T-helper 2 cell treated with Interferon-gamma antibody and Interleukin-4, amounts not matched to agents 5 μg/mL and 100 μg/mL, for 36 hours (primary cell): ENCODE results near the gene PRKACA.

Experiments used
- DNase-seq: peaks from one replicate; pipeline ENCODE4 v3.0.0; 2021; ENCODE audit warnings: low spot score
- H3K27ac Mint-ChIP-seq: one replicate; pipeline ENCODE4 v1.8.0; 2021; ENCODE audit warnings: mild to moderate bottlenecking, mixed read lengths
- H3K27me3 Mint-ChIP-seq: one replicate; pipeline ENCODE4 v1.8.0; 2021; ENCODE audit warnings: low read depth, mixed read lengths
- H3K36me3 Mint-ChIP-seq: one replicate; pipeline ENCODE4 v1.8.0; 2021; ENCODE audit warnings: low read depth, mixed read lengths
- H3K4me1 Mint-ChIP-seq: one replicate; pipeline ENCODE4 v1.8.0; 2021; ENCODE audit warnings: low read depth, mixed read lengths
- H3K4me3 Mint-ChIP-seq: one replicate; pipeline ENCODE4 v1.8.0; 2022; ENCODE audit warnings: mild to moderate bottlenecking, moderate library complexity, mixed read lengths
- H3K9me3 Mint-ChIP-seq: one replicate; pipeline ENCODE4 v1.8.0; 2021; ENCODE audit warnings: mixed read lengths

Gene PRKACA

GRCh38 chr19:14139944-14140343 lies 22.4 kb upstream of the PRKACA start:
- DNase-seq: no peak
- Mint-ChIP-seq H3K4me3 (no peak overlapping the region), H3K36me3 (peaks cover 13% of the 10 kb centered on the region), H3K27me3 (no peaks in the 10 kb centered on the region), H3K27ac (peak overlapping the region; percentile 58), H3K4me1 (peaks cover 26% of the 10 kb centered on the region), H3K9me3 (no peaks in the 10 kb centered on the region)

- Mint-ChIP-seq H3K4me3 (peak overlapping the region; percentile 67), H3K27ac (peak overlapping the region; percentile 74), H3K27me3 (no peaks in the 10 kb centered on the region), H3K4me1 (peaks cover 33% of the 10 kb centered on the region), H3K36me3 (peaks cover 21% of the 10 kb centered on the region), H3K9me3 (no peaks in the 10 kb centered on the region)
- DNase-seq: no peak
These were observed 21.2 kb upstream of the PRKACA start for GRCh38 chr19:14138576-14139265.

DNA sequence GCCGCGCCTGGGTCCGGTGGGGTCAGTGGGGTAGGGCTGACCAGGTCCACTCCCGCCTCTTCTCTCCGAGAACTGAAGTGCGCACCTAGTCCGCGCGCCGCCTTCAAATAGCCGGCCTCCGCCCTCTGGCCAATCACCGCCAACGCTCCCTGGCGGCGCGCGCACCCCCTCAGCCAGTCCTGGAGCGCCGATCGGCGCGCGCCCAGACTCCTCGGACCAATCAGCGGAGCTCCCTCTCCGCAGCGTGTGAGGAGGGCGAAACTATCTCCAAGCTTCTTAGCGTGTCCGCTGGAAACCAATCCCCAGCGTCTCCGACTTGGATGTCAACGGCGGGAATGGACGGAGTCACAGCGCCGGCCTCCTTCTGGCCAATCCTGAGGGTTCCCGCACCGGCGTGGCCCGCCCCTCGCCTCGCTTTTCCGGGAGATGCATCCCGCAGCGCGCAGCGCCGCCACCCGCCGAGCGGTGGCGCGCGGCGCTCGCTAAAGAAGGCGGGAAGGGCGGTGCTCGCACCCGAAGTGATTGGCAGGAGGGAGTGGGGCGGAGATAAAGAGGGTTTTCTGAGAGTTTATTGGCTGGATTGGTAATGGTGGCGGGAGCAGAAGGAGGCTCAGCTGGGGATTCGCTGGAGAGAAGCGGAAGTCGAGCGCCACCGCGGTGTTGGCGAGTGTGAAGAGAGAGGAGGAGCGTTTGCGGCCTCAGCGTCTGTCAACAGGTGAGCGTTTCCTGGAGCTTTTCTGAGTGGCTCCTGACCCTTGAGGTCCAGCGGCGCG lies 19.1 kb upstream of the PRKACA start, which contains the start of gene ASF1B:
TSS of gene ASF1B (minus strand) at position 81 of the 773 bp plus-strand sequence. CDS start 133 bp downstream, outside the sequence.
- peak within 1 kb of the TSS; percentile 96 for H3K27ac Mint-ChIP-seq
- H3K4me1 Mint-ChIP-seq: peaks cover 27% of the 10 kb centered on the region
- H3K4me3 Mint-ChIP-seq: peak within 1 kb of the TSS; percentile 85
- H3K36me3 Mint-ChIP-seq: peaks cover 32% of the 10 kb centered on the region
- H3K9me3 Mint-ChIP-seq: no peaks in the 10 kb centered on the region
- H3K27me3 Mint-ChIP-seq: no peaks in the 10 kb centered on the region
- peak; percentile 99 for DNase-seq

- H3K4me1 Mint-ChIP-seq: peaks cover 27% of the 10 kb centered on the region
- H3K9me3 Mint-ChIP-seq: no peaks in the 10 kb centered on the region
- peaks cover 33% of the 10 kb centered on the region for H3K36me3 Mint-ChIP-seq
- no peak for DNase-seq
- H3K27ac Mint-ChIP-seq: peak overlapping the region; percentile 96
- H3K4me3 Mint-ChIP-seq: peak overlapping the region; percentile 85
- H3K27me3 Mint-ChIP-seq: no peaks in the 10 kb centered on the region
These were observed 18.5 kb upstream of the PRKACA start for GRCh38 chr19:14135985-14136508.

DNA sequence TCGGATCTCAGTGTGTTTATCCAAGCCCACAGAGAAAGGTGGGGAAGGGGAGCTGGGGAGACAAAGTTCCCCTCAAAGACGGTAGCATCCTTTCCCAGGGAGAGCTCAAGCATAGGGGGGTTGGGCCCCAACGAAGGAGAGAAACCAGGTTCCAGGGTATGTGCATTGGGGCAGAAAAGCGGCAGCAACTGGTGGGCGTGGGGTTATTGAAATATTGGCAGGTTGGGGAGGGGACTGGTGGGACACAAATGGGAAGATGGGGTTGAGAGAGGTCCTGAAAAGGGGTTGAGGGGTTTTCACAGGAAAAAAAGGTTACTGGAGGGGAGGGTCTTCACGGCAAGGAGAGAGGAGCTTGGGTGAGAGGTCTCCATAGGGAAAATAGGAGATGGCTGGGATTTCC lies 17.8 kb upstream of the PRKACA start:
- H3K9me3 Mint-ChIP-seq: no peaks in the 10 kb centered on the region

DNA sequence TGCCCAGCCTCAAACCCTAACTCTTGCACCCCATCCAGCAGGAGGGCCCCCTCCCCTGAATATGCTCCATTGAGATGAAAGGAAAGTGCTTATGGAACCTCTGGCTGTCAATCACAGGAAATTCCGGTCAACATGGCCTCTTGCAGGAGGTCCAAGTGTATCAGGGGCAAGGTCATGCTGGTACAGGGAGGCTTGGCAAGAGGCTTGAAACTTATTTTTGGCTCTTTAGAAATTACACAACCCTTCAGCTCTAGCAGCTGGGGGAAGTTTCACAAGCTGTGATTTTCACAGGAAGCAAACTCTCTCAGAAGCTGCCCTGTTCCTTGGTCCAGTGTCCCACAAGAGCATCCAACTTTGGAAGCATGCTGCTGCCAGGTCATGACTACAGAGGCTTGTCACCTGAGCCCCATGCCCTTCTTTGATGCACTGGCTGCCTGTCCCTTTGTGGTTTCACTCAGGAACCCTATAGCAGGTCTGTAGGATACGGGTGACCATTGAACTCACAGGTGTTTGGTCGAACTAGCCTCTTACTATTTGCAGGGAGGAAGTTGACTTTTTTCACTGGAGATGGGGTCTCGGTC lies 10.5 kb upstream of the PRKACA start:
- H3K4me1 Mint-ChIP-seq: peaks cover 5% of the 10 kb centered on the region

More for the DNA sequence above, 17.8 kb upstream of the PRKACA start:
- H3K4me1 Mint-ChIP-seq: peaks cover 25% of the 10 kb centered on the region
- no peaks in the 10 kb centered on the region for H3K27me3 Mint-ChIP-seq
- no peak for DNase-seq
- H3K27ac Mint-ChIP-seq: peak overlapping the region; percentile 96
- H3K36me3 Mint-ChIP-seq: peaks cover 34% of the 10 kb centered on the region
- H3K4me3 Mint-ChIP-seq: peak overlapping the region; percentile 85

DNA sequence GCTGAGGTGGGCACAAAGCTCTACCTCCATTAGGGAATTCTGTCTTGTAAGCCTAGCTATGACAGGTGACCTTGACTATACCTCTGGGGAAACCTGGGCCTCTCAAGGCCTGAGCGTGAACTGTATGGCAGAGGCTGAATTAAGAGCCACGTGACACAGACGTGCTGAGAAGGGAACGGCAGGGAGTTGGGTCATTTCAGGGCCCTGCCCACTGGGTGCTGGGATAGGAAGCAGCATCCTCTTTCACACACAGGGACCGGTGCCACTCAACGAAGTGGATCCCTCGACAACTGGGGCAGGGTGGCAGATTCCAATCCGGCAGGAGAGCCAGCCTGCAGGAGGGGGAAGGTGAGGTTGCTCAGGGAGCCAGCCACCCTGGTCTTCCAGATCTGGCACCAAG lies 9.6 kb upstream of the PRKACA start:
- Mint-ChIP-seq H3K4me1 (peaks cover 6% of the 10 kb centered on the region), H3K4me3 (no peak overlapping the region), H3K9me3 (no peaks in the 10 kb centered on the region), H3K27ac (no peak overlapping the region), H3K27me3 (no peaks in the 10 kb centered on the region), H3K36me3 (peaks cover 39% of the 10 kb centered on the region)
- no peak for DNase-seq

More for the DNA sequence above, 10.5 kb upstream of the PRKACA start:
- H3K4me3 Mint-ChIP-seq: no peak overlapping the region
- H3K9me3 Mint-ChIP-seq: no peaks in the 10 kb centered on the region
- DNase-seq: no peak
- H3K27me3 Mint-ChIP-seq: no peaks in the 10 kb centered on the region
- peaks cover 35% of the 10 kb centered on the region for H3K36me3 Mint-ChIP-seq
- H3K27ac Mint-ChIP-seq: no peak overlapping the region

- H3K27me3 Mint-ChIP-seq: no peaks in the 10 kb centered on the region
- no peak for DNase-seq
- H3K4me3 Mint-ChIP-seq: no peak overlapping the region
- peaks cover 10% of the 10 kb centered on the region for H3K4me1 Mint-ChIP-seq
- H3K36me3 Mint-ChIP-seq: peaks cover 39% of the 10 kb centered on the region
- no peaks in the 10 kb centered on the region for H3K9me3 Mint-ChIP-seq
- no peak overlapping the region for H3K27ac Mint-ChIP-seq
These were observed 5.4 kb upstream of the PRKACA start for GRCh38 chr19:14122924-14123323.

DNA sequence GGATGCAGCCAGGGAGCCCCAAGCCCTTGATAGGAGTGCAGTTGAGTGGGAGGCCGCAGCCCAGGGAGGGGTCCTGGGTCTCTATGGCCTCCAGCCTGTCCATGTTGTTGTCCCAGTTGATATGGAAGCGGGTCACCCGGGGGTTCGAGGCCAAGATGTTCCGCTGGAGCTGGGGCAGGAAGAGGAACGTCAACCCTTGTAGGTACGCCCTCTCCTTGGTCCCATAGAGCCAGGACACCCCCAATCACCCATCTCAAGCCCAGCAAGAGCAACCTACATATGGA lies 2.9 kb upstream of the PRKACA start:
- H3K4me3 Mint-ChIP-seq: no peak overlapping the region
- H3K27ac Mint-ChIP-seq: no peak overlapping the region
- DNase-seq: no peak
- no peaks in the 10 kb centered on the region for H3K27me3 Mint-ChIP-seq
- peaks cover 30% of the 10 kb centered on the region for H3K36me3 Mint-ChIP-seq
- no peaks in the 10 kb centered on the region for H3K9me3 Mint-ChIP-seq
- peaks cover 24% of the 10 kb centered on the region for H3K4me1 Mint-ChIP-seq

DNA sequence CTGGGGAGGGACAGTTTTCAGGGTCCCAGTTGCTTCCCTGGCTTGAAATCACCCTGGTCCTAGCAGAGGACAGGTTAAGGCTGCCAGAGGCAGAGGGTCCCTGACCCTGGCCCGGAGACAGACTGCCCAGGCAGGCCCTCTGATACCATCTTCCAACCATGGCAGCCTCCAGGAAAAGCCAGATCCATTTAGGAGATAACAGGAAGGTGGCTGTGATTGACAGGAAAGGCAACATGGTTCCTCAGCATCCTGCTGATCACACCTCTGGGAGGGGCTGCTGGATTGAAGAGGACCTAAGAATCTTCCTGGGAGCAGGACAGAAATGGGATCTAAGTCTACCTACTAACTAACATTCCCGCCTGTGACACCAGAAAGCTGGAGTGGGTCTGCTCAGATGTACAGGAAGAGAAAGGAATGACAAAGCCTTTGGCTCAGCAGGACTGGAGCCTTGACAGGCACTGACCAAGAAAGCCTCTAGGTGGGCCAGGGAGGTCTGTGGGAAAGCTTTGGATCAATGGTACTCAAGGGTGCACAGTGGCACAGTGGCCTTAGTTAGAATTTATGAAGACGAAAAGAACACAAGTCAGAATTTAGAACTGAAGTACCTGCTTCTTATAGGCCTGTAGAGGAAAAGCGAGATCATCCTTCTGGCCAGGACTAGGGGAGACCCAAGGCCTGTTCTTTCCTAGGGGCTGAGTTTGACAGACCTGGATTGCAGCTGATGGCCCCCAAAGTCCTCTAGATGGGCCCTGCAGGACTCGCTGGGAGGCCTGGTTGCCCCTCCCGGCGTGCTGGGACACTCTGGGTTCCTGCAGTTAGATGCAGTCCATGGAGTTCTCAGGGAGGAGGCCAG lies 2.3 kb upstream of the PRKACA start:
- Mint-ChIP-seq H3K27me3 (no peaks in the 10 kb centered on the region), H3K27ac (no peak overlapping the region), H3K36me3 (peaks cover 29% of the 10 kb centered on the region), H3K4me3 (no peak overlapping the region), H3K9me3 (no peaks in the 10 kb centered on the region), H3K4me1 (peaks cover 26% of the 10 kb centered on the region)
- DNase-seq: no peak

GRCh38 chr19:14119146-14119545 lies 1.6 kb upstream of the PRKACA start:
- no peaks in the 10 kb centered on the region for H3K9me3 Mint-ChIP-seq
- DNase-seq: no peak
- H3K4me1 Mint-ChIP-seq: peaks cover 30% of the 10 kb centered on the region
- peaks cover 23% of the 10 kb centered on the region for H3K36me3 Mint-ChIP-seq
- H3K27ac Mint-ChIP-seq: peak overlapping the region; percentile 93
- H3K27me3 Mint-ChIP-seq: no peaks in the 10 kb centered on the region
- peak overlapping the region; percentile 86 for H3K4me3 Mint-ChIP-seq

GRCh38 chr19:14118165-14119051 lies 846 bp upstream of the PRKACA start:
- Mint-ChIP-seq H3K27me3 (no peaks in the 10 kb centered on the region), H3K27ac (peak overlapping the region; percentile 93), H3K4me1 (peaks cover 30% of the 10 kb centered on the region), H3K9me3 (no peaks in the 10 kb centered on the region), H3K36me3 (peaks cover 23% of the 10 kb centered on the region), H3K4me3 (peak overlapping the region; percentile 86)
- peak; percentile 27 for DNase-seq
